ENCODE measurements around the gene NNT.

Gene NNT

GRCh38 chr5:43643750-43644149, 40.8 kb downstream of the NNT start:
- Histone ChIP-seq H3K4me2 (ENCODE audit: low read depth, low read length, poor library complexity, severe bottlenecking) (no peak overlapping the region), H2AFZ (ENCODE audit: low read depth, low read length, severe bottlenecking) (no peak overlapping the region), H3K9me3 (ENCODE audit: insufficient read depth, low read length) (no peaks in the 10 kb centered on the region), H3K79me2 (ENCODE audit: insufficient read depth, low read length) (no peaks in the 10 kb centered on the region), H3K27me3 (ENCODE audit: low read length) (no peaks in the 10 kb centered on the region), H3F3A (ENCODE audit: insufficient read depth) (peaks cover 3% of the 10 kb centered on the region; the same call in 1 of the 2 replicates), H4K20me1 (ENCODE audit: low read depth, low read length) (no peaks in the 10 kb centered on the region), H3K9ac (ENCODE audit: low read length) (no peak overlapping the region), H3K4me3 (ENCODE audit: insufficient read depth, low read length, poor library complexity, severe bottlenecking) (no peak overlapping the region), H3K36me3 (ENCODE audit: low read length) (peaks cover 30% of the 10 kb centered on the region; the same call in 1 of the 2 replicates), H3K9me2 (replicated peaks; ENCODE audit: insufficient read depth, low read length) (no peaks in the 10 kb centered on the region), H3K27ac (ENCODE audit: low read depth, low read length) (no peak overlapping the region)
- TF ChIP-seq CTCF (IDR thresholded peaks at IDR 0.05; ENCODE audit: insufficient read depth, low read length, poor library complexity, severe bottlenecking) (no peak), EZH2phosphoT487 (conservative IDR thresholded peaks at IDR 0.05; ENCODE audit: low read length) (no peak)

- H3K36me3 ChIP-seq (ENCODE audit: low read length) = peaks cover 50% of the 10 kb centered on the region
- no peaks in the 10 kb centered on the region for H3F3A ChIP-seq (ENCODE audit: insufficient read depth)
- no peak for TF ChIP-seq EZH2phosphoT487 (conservative IDR thresholded peaks at IDR 0.05; ENCODE audit: low read length)
- no peak for TF ChIP-seq CTCF (IDR thresholded peaks at IDR 0.05; ENCODE audit: insufficient read depth, low read length, poor library complexity, severe bottlenecking)
Observed at GRCh38 chr5:43646992-43647391, 44.0 kb downstream of the NNT start.

GRCh38 chr5:43647789-43648188, 44.8 kb downstream of the NNT start:
- Histone ChIP-seq H2AFZ (ENCODE audit: low read depth, low read length, severe bottlenecking) (no peak overlapping the region), H3K36me3 (ENCODE audit: low read length) (peaks cover 58% of the 10 kb centered on the region), H3K4me3 (ENCODE audit: insufficient read depth, low read length, poor library complexity, severe bottlenecking) (no peak overlapping the region), H3K9me2 (replicated peaks; ENCODE audit: insufficient read depth, low read length) (no peaks in the 10 kb centered on the region), H4K20me1 (ENCODE audit: low read depth, low read length) (no peaks in the 10 kb centered on the region), H3F3A (ENCODE audit: insufficient read depth) (no peaks in the 10 kb centered on the region), H3K4me2 (ENCODE audit: low read depth, low read length, poor library complexity, severe bottlenecking) (no peak overlapping the region), H3K9ac (ENCODE audit: low read length) (no peak overlapping the region), H3K27me3 (ENCODE audit: low read length) (no peaks in the 10 kb centered on the region), H3K79me2 (ENCODE audit: insufficient read depth, low read length) (no peaks in the 10 kb centered on the region), H3K27ac (ENCODE audit: low read depth, low read length) (no peak overlapping the region), H3K9me3 (ENCODE audit: insufficient read depth, low read length) (no peaks in the 10 kb centered on the region)
- no peak for TF ChIP-seq CTCF (IDR thresholded peaks at IDR 0.05; ENCODE audit: insufficient read depth, low read length, poor library complexity, severe bottlenecking)
- no peak for TF ChIP-seq EZH2phosphoT487 (conservative IDR thresholded peaks at IDR 0.05; ENCODE audit: low read length)

More at GRCh38 chr5:43646992-43647391, 44.0 kb downstream of the NNT start:
- H3K9me3 ChIP-seq (ENCODE audit: insufficient read depth, low read length) = no peaks in the 10 kb centered on the region
- H3K27me3 ChIP-seq (ENCODE audit: low read length) = no peaks in the 10 kb centered on the region
- H2AFZ ChIP-seq (ENCODE audit: low read depth, low read length, severe bottlenecking) = no peak overlapping the region
- no peak overlapping the region for H3K4me3 ChIP-seq (ENCODE audit: insufficient read depth, low read length, poor library complexity, severe bottlenecking)
- no peak overlapping the region for H3K4me2 ChIP-seq (ENCODE audit: low read depth, low read length, poor library complexity, severe bottlenecking)
- no peaks in the 10 kb centered on the region for H3K79me2 ChIP-seq (ENCODE audit: insufficient read depth, low read length)
- H3K9ac ChIP-seq (ENCODE audit: low read length) = no peak overlapping the region
- no peak overlapping the region for H3K27ac ChIP-seq (ENCODE audit: low read depth, low read length)
- no peaks in the 10 kb centered on the region for H4K20me1 ChIP-seq (ENCODE audit: low read depth, low read length)
- no peaks in the 10 kb centered on the region for H3K9me2 ChIP-seq (replicated peaks; ENCODE audit: insufficient read depth, low read length)

All from SU-DHL-6 (cell line).